NT2/D1 (cell line): Measurements from ENCODE around the gene KDM4B.

Source experiments
- SUZ12 ChIP-seq: IDR thresholded peaks from 2 replicates; pipeline ENCODE4 v1.6.1; 2011; ENCODE audit not compliant: insufficient read length, insufficient read depth; ENCODE audit errors: extremely low read depth
- YY1 ChIP-seq: IDR thresholded peaks from 2 replicates; pipeline ENCODE4 v1.6.1; 2011; ENCODE audit not compliant: insufficient read length, insufficient read depth
- ZNF274 ChIP-seq: IDR thresholded peaks from 2 replicates; pipeline ENCODE4 v1.6.1; 2011; ENCODE audit warnings: mild to moderate bottlenecking, low read depth, low read length

GRCh38 chr19:5002143-5002542, 33.2 kb downstream of the KDM4B start:
- TF ChIP-seq YY1 (no peak), ZNF274 (no peak), SUZ12 (no peak)
